GM19463 (cell line): Measurements from ENCODE around the gene GTF2H2.
"Not testable (repeated sequence)": the region's sequence is repeated elsewhere in the genome, so short reads cannot be mapped to it uniquely, and the experiment has no call there.

Source experiments
- ATAC-seq: cut with Tn5 transposase; IDR thresholded peaks from one replicate; pipeline ENCODE4 v1.9.1; 2021; ENCODE audit warnings: mild to moderate bottlenecking, moderate library complexity; ENCODE audit not compliant: unreplicated experiment

GTF2H2 gene

GRCh38 chr5:71067262-71067928 is at the start of gene GTF2H2:
GTF2H2 (minus strand) TSS chr5:71067676; CDS start chr5:71062763, 4,913 bp downstream.
- ATAC-seq: peak; percentile 99

- not testable (repeated sequence) for ATAC-seq
Measured at GRCh38 chr5:71109730-71110275, 42.3 kb upstream of the GTF2H2 start.

- not testable (repeated sequence) for ATAC-seq
Measured at GRCh38 chr5:71099996-71100395, 32.5 kb upstream of the GTF2H2 start.

GRCh38 chr5:71097930-71098203 is 30.4 kb upstream of the GTF2H2 start:
- ATAC-seq: not testable (repeated sequence)

GRCh38 chr5:71097173-71097929 is 29.9 kb upstream of the GTF2H2 start:
- not testable (repeated sequence) for ATAC-seq

- not testable (repeated sequence) for ATAC-seq
Measured at GRCh38 chr5:71089773-71090172, 22.3 kb upstream of the GTF2H2 start.

- ATAC-seq: not testable (repeated sequence)
Measured at GRCh38 chr5:71088754-71089153, 21.3 kb upstream of the GTF2H2 start.

GRCh38 chr5:71086145-71086544 is 18.7 kb upstream of the GTF2H2 start:
- ATAC-seq: not testable (repeated sequence)

GRCh38 chr5:71084280-71085063 is 17.0 kb upstream of the GTF2H2 start:
- not testable (repeated sequence) for ATAC-seq

- not testable (repeated sequence) for ATAC-seq
Measured at GRCh38 chr5:71082898-71083297, 15.4 kb upstream of the GTF2H2 start.

GRCh38 chr5:71082340-71082739 is 14.9 kb upstream of the GTF2H2 start:
- not testable (repeated sequence) for ATAC-seq

- not testable (repeated sequence) for ATAC-seq
Measured at GRCh38 chr5:71061322-71061721, 6.2 kb downstream of the GTF2H2 start.

GRCh38 chr5:71059426-71059825 is 8.1 kb downstream of the GTF2H2 start:
- not testable (repeated sequence) for ATAC-seq

GRCh38 chr5:71044808-71045207 is 22.7 kb downstream of the GTF2H2 start:
- ATAC-seq: not testable (repeated sequence)

- not testable (repeated sequence) for ATAC-seq
Measured at GRCh38 chr5:71044128-71044527, 23.3 kb downstream of the GTF2H2 start.

- not testable (repeated sequence) for ATAC-seq
Measured at GRCh38 chr5:71031046-71031776, 36.3 kb downstream of the GTF2H2 start.

- not testable (repeated sequence) for ATAC-seq
Measured at GRCh38 chr5:71025289-71025953, 42.1 kb downstream of the GTF2H2 start, which contains the start of gene NAIP. NAIP (minus strand) TSS chr5:71025339; CDS start chr5:71012915, 12,424 bp downstream.

GRCh38 chr5:71020643-71021042 is 46.8 kb downstream of the GTF2H2 start:
- ATAC-seq: not testable (repeated sequence)

GRCh38 chr5:71018376-71019005 is 49.0 kb downstream of the GTF2H2 start:
- ATAC-seq: not testable (repeated sequence)
